GM18867 (cell line): ENCODE results near the gene C19orf25.
"Not testable (repeated sequence)": the region's sequence is repeated elsewhere in the genome, so short reads cannot be mapped to it uniquely, and the experiment has no call there.

Experiments
- ATAC-seq: cut with Tn5 transposase; IDR thresholded peaks from one replicate; pipeline ENCODE4 v1.9.1; 2021; ENCODE audit warnings: mild to moderate bottlenecking, moderate library complexity; ENCODE audit not compliant: unreplicated experiment

C19orf25 gene

GRCh38 chr19:1481893-1482360, 2.9 kb upstream of the C19orf25 start:
- ATAC-seq: no peak

GRCh38 chr19:1481224-1481892, 2.3 kb upstream of the C19orf25 start:
- no peak for ATAC-seq

GRCh38 chr19:1477056-1477455, 2.0 kb downstream of the C19orf25 start:
- ATAC-seq: not testable (repeated sequence)

DNA sequence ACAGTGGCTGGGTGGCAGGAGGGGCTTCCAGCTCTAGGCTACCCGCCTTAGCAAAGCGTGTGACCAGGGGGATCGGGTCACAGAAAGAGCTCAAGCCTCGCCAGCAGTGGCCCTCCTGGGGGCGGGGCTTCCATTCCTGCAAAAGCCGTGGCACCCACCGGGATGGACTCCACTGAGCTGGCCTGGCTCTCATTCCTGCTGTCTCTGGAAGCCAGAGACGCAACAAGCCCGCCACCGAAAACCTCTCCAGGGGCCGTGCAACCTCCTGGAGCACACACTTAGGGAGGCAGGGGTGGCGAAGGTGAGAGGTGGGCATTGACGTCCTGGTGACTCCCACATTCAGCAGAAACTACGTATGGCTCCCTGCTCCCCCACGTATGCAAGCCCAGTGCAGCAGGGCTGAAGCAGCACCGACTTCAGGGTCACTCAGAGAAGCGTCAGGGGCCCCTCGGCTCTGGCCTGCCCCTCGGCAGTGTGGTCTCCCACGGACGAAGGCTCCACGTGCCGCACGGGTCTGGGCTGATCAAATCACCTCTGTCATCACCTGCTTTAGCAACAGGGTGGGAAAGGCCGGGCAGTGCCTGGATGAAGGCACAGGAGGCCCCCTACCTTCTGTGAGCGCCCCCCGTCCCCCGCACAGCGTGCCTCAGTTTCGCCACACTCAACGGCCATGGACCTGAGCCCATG, 3.1 kb downstream of the C19orf25 start:
- no peak for ATAC-seq

- no peak for ATAC-seq
Measured at GRCh38 chr19:1474765-1475351, 4.2 kb downstream of the C19orf25 start.

DNA sequence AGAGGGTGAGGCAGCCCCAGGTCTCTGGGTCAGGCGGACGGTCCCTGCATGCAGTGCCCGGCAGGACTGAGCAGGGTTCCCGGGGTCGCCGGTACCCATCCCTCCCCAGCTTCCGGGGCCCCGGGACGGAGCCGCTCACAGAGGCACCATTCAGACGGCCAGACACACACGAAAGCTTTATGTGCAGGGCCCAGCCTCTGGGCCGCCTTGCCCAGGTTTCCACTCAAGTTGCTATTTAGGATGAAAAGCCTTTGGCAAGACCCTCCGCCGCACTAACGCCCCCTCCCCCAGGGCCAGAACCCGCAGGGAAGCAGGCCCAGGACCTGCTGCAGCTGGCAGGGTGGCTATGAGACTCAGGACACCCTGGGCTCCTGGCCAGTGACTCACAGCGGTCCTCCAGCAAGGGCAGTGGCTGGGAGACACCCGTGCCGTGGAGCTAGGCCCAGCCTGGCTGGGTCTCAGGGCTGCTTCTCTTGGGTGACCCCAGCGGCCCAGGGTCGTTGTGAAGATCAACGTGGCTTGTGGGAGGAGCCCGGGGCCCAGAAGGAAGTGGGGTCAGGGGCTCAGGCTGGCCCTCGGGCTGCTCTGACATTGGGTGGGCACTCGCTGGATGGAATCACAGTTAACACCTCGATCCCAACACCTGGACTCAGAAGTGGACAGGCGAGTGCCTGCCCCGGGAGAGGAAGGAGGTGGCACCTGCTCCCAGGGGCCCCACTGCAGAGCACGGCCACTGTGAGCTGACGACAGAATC, 4.8 kb downstream of the C19orf25 start:
- no peak for ATAC-seq

DNA sequence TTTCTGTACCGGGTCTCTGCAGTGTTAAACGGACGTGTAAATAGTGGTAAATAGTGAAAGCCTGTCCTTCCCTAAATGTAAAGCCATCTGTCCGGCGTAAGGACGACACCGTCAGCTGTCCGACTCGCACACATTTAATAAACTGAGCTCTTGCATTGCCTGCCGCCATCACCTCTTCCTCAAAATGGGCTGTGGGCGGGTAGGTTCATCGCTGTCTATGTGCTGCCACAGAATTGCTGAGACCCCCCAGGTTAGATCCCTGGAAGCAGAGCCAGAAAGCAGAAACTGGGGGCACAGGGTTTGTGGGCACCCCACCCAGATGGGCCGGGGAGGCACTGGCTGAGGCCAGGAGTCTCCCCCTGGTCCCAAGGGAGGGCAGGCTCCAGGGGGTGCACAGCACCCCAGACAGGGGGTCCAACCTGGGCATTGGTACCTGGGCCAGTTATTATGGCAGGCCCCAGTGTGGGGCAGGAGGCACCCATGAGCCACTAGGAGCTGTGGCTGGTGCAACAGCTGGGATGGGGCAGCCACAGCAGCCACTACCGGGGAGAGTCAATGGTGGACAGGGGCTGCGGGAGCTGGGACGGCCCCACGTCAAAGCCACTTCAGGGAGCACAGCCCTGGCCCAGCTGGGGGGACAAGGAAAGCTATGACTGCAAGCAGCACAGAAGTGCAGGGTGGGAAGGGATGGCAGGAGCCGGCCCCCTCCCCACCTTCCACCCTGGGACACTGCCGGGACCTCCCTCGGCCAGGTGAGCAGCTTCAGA, 5.7 kb downstream of the C19orf25 start:
- ATAC-seq: no peak

DNA sequence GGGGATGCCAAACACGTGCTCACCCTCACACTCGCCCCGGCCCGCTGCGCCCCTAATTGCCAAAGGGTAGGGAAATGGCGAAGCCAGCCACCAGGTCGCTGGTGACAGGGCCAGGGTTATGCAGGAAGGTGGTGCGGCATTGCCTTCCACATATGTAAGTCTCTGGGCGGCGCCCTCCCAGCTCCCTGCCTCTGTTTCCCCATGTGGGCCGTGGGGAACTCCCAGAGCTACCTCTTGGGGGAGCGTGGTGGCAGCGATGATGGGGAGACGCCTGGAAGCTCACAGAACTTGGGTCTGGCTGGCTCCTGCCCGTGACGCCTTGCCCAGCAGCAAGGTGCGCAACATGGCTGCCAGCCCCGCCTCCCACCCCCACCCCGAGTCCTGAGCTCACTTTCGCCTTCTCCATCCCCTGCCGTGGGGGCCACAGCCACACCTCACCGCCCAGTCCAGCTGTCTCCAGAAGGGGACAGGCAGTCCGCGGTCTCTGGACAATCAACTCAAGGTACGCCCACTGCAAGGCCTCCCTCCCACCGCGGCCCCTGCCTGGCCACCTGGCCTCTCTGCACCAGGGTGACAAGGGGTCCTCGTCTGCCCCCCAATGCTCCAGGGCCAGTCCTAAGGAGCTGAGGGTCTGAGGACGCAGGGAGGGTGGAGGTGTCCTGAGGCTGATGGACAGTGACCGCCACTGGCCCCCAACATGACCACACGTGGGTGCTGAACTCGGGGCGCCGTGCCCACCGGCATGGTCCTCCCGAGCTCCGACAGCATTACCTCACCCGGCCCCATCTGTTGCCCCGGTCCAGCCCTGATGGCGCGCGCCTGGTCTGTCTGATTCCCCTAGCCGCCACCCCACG, 6.6 kb downstream of the C19orf25 start:
- no peak for ATAC-seq

DNA sequence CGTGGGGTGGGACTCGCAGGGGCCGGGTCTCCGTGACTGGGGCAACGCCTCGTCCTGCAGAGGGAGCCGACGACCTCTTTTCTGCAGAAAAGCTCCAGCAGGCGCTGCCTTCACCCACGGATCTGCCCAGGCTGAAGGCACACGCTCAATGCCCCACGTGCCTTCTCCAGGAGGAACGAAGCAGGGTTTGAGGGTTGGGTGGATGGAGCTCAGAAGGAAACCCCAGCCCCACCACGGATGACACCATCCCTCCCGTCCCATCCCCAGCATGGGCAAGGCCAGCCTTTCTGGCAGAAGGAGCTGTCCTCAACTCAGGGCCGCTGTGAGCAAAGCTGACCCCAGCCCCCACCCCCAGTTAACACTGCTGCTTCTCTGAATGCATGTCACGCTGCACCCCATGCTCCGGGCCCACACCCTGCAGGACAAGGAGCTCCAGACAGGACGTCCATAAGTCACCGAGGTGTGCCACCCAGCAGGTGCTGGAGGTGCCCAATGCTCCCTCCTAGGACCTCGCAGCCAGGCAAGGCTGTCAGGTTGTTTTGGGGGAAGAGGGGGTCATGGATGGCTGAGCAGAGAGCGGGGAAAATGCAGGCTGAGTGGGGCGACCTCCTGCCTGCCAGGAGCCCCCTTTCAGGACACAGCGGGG, 7.4 kb downstream of the C19orf25 start:
- ATAC-seq: no peak

- no peak for ATAC-seq
Measured at GRCh38 chr19:1471010-1471514, 8.0 kb downstream of the C19orf25 start.

DNA sequence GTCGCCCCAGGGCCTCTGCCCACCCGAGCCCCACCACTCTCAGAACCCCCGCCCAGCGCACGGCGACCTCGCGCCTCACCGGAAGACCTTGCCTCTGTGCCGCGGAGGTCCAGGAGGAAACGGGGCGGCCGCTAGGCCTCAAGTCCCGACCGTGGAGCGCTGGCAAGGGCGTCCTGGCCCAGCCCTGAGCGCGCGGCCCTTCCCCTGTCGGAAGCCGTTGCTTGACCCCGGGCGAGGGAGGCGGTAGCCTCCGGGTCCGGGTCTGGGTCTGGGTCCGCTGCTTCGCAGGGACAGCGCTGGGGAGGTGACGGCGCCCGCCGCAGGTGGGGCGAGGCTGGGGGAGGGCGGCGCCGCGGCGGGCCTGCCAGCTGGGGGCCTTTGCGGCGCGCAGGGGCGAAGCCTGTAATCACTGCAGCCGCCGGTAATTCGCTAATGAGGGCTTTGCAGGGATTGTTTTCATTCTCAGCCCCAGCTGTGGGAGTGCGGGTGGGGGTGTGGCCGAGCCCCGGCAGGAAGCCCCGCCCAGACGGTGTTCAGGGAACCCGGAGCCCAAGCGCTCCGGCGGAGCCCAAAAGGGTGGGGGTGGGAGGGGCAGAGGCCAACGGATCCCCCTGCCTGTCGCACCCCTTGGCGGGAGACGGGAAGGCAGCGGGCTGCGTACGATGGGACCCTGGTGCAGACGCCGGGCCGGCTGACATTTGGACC, 8.6 kb downstream of the C19orf25 start:
- no peak for ATAC-seq

- ATAC-seq: no peak
Measured at GRCh38 chr19:1470055-1470304, 9.0 kb downstream of the C19orf25 start.

- ATAC-seq: no peak
Measured at GRCh38 chr19:1469255-1470054, 9.6 kb downstream of the C19orf25 start.

DNA sequence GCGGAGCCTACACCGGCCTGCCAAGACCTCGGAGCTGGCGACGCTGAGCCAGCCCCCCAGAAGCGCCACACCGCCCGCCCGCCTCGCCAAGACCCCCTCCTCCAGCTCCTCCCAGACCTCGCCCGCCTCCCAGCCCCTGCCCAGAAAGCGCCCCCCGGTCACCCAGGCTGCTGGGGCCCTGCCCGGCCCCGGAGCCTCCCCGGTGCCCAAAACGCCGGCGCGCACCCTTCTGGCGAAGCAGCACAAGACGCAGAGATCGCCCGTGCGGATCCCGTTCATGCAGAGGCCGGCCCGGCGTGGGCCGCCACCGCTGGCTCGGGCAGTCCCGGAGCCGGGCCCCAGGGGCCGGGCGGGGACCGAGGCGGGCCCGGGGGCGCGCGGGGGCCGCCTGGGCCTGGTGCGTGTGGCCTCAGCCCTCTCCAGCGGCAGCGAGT, 10.2 kb downstream of the C19orf25 start:
- ATAC-seq: no peak

GRCh38 chr19:1468274-1468820, 10.7 kb downstream of the C19orf25 start:
- ATAC-seq: no peak

- ATAC-seq: no peak
Measured at GRCh38 chr19:1467490-1468273, 11.3 kb downstream of the C19orf25 start.

DNA sequence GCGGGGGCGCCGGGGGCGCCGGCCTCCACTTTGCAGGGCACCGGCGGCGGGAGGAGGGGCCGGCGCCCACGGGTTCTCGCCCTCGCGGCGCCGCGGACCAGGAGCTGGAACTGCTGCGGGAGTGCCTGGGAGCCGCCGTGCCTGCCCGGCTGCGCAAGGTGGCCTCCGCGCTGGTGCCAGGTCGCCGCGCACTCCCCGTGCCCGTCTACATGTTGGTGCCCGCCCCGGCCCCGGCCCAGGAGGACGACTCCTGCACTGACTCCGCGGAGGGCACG, 11.9 kb downstream of the C19orf25 start:
- ATAC-seq: no peak
